HCT116 (cell line): Measurements from ENCODE around the gene KRT7. TPM values are rescaled to one million over a fixed set of nuclear protein-coding genes. Genes with fewer than 3 reads are reported as not detected.

Source experiments
- ATAC-seq: fragments of 200-7000 bp; cut with Tn5 transposase; 2 replicates; pipeline ENCODE4 v1.9.1; 2020; ENCODE audit warnings: mild to moderate bottlenecking, moderate library complexity
- BruUV-seq: library from RNA; stranded (reverse); fragments of 400-500 nt; replicated peaks from 2 replicates; lab custom pipeline; 2021; lab: Mats Ljungman, UMichigan
- CTCF ChIA-PET: fragments of 300-600 bp; sonication (Branson Sonifier 250); formaldehyde crosslinking; loops from one replicate; lab custom pipeline; 2021; ENCODE audit warnings: antibody characterized with exemption; lab: Charles Lee
- POLR2A ChIA-PET: fragments of 300-600, 350-600 bp; sonication (Branson Sonifier 250); formaldehyde crosslinking; loops from one replicate; lab custom pipeline; 2021; ENCODE audit warnings: antibody characterized with exemption; lab: Charles Lee
- RAD21 ChIA-PET, 2 experiments: fragments of 300-600 bp; sonication (Branson Sonifier 250); formaldehyde crosslinking; loops; one replicate each; lab custom pipeline; 2023; ENCODE audit warnings: low total read pairs in 2 of 2; ENCODE audit not compliant: uncharacterized antibody in 2 of 2, unreplicated experiment in 2 of 2, low non-redundant PET in 1 of 2; lab: Charles Lee
- DNase-seq: peaks from one replicate; pipeline ENCODE4 v3.0.0-alpha.2; 2010; ENCODE audit warnings: low read depth, low spot score
- H2AFZ ChIP-seq: fragments of 200-600 bp; shearing (Covaris generic), sonication (generic); 2 replicates; pipeline ENCODE4 v1.6.1; 2017; ENCODE audit warnings: low read depth, mixed run types, mixed read lengths, antibody characterized with exemption, low read length; ENCODE audit not compliant: poor library complexity, severe bottlenecking
- H3K27ac ChIP-seq: 2 replicates; pipeline ENCODE4 v1.5.1; 2012; ENCODE audit warnings: low read depth, low read length
- H3K27me3 ChIP-seq: fragments of 200-600 bp; sonication (generic); 2 replicates; pipeline ENCODE4 v1.6.1; 2016; ENCODE audit warnings: mixed run types, low read length, mixed read lengths; ENCODE audit not compliant: insufficient read depth
- H3K36me3 ChIP-seq, 2 experiments: fragments of 200-500 bp in 1 of 2; fragments of 200-600 bp in 1 of 2; sonication (Bioruptor generic) in 1 of 2; sonication (generic) in 1 of 2; 2 replicates each; pipeline versions ENCODE4 v1.5.1 to v1.6.1; 2014 to 2016; ENCODE audit warnings: low read length in 2 of 2, inconsistent platforms in 1 of 2, mixed read lengths in 1 of 2, mixed run types in 1 of 2; ENCODE audit not compliant: insufficient read depth in 2 of 2, control insufficient read depth in 1 of 2
- H3K4me1 ChIP-seq, 2 experiments: fragments of 200-600 bp in 1 of 2; sonication (generic) in 1 of 2; 2 replicates each; pipeline versions ENCODE4 v1.5.1 to v1.6.1; 2012 to 2017; ENCODE audit warnings: low read length in 2 of 2, inconsistent platforms in 1 of 2, mild to moderate bottlenecking in 1 of 2, mixed read lengths in 1 of 2, mixed run types in 1 of 2, moderate library complexity in 1 of 2; ENCODE audit not compliant: insufficient read depth in 2 of 2, control insufficient read depth in 1 of 2
- H3K4me2 ChIP-seq: fragments of 200-600 bp; sonication (generic); 2 replicates; pipeline ENCODE4 v1.6.1; 2017; ENCODE audit warnings: mixed run types, low read length, mixed read lengths
- H3K4me3 ChIP-seq, 2 experiments: fragments of 200-600 bp in 1 of 2; sonication (generic) in 1 of 2; replicated peaks in 1 of 2; 2 replicates each; pipeline ENCODE4 v1.5.1; 2011 to 2016; ENCODE audit warnings: low read length in 2 of 2, control low read depth in 1 of 2, low read depth in 1 of 2, mild to moderate bottlenecking in 1 of 2, mixed read lengths in 1 of 2, mixed run types in 1 of 2
- H3K79me2 ChIP-seq: fragments of 200-600 bp; sonication (generic); 2 replicates; pipeline ENCODE4 v1.6.1; 2017; ENCODE audit warnings: mild to moderate bottlenecking, mixed run types, low read length, moderate library complexity, mixed read lengths; ENCODE audit not compliant: insufficient read depth
- H3K9ac ChIP-seq: fragments of 200-600 bp; sonication (generic); 2 replicates; pipeline ENCODE4 v1.6.1; 2016; ENCODE audit warnings: low read length, mixed read lengths
- H3K9me2 ChIP-seq: fragments of 200-600 bp; sonication (generic), shearing (Covaris generic); 2 replicates; pipeline ENCODE4 v1.6.1; 2017; ENCODE audit warnings: mixed run types, mild to moderate bottlenecking, moderate library complexity; ENCODE audit not compliant: insufficient read depth
- H3K9me3 ChIP-seq, 2 experiments: fragments of 200-500 bp in 1 of 2; fragments of 200-600 bp in 1 of 2; sonication (Bioruptor generic) in 1 of 2; sonication (generic) in 1 of 2; 2 replicates each; pipeline ENCODE4 v1.6.1; 2014 to 2017; ENCODE audit warnings: low read length in 2 of 2, mixed read lengths in 2 of 2, inconsistent platforms in 1 of 2, low read depth in 1 of 2, mild to moderate bottlenecking in 1 of 2, mixed run types in 1 of 2, moderate library complexity in 1 of 2; ENCODE audit not compliant: control insufficient read depth in 1 of 2, insufficient read depth in 1 of 2
- H4K20me1 ChIP-seq: fragments of 200-600 bp; sonication (generic), shearing (Covaris generic); 2 replicates; pipeline ENCODE4 v1.6.1; 2017; ENCODE audit warnings: mixed run types, mild to moderate bottlenecking, moderate library complexity; ENCODE audit not compliant: insufficient read depth
- CBX3 ChIP-seq: IDR thresholded peaks from 2 replicates; pipeline ENCODE4 v1.6.1; 2012; ENCODE audit warnings: low read depth
- CEBPB ChIP-seq: IDR thresholded peaks from 2 replicates; pipeline ENCODE4 v1.6.1; 2012; ENCODE audit warnings: low read depth
- EGR1 ChIP-seq: IDR thresholded peaks from 2 replicates; pipeline ENCODE4 v1.6.1; 2012; ENCODE audit warnings: low read depth
- EZH2phosphoT487 ChIP-seq: fragments of 200-600 bp; IDR thresholded peaks from 2 replicates; pipeline ENCODE4 v1.6.1; 2018; ENCODE audit warnings: antibody characterized with exemption, borderline replicate concordance
- MAX ChIP-seq: IDR thresholded peaks from 2 replicates; pipeline ENCODE4 v1.6.1; 2012
- REST ChIP-seq: IDR thresholded peaks from 2 replicates; pipeline ENCODE4 v1.6.1; 2012; ENCODE audit warnings: low read depth
- SIN3A ChIP-seq: IDR thresholded peaks from 2 replicates; pipeline ENCODE4 v1.6.1; 2012; ENCODE audit warnings: low read depth
- SRF ChIP-seq: IDR thresholded peaks from 2 replicates; pipeline ENCODE4 v1.6.1; 2012; ENCODE audit warnings: low read depth
- TCF7L2 ChIP-seq: IDR thresholded peaks from 2 replicates; pipeline ENCODE4 v1.7.0; 2011; ENCODE audit warnings: borderline replicate concordance, inconsistent platforms; ENCODE audit not compliant: insufficient read depth, insufficient read length; ENCODE audit errors: extremely low read depth
- ZBTB33 ChIP-seq: IDR thresholded peaks from 2 replicates; pipeline ENCODE4 v1.6.1; 2011; ENCODE audit warnings: mild to moderate bottlenecking, low read length, moderate library complexity; ENCODE audit not compliant: insufficient replicate concordance; ENCODE audit errors: extremely low read depth
- ZNF274 ChIP-seq: fragments of 200-500 bp; sonication (Bioruptor generic); IDR thresholded peaks from 2 replicates; pipeline ENCODE4 v1.6.1; 2014; ENCODE audit warnings: mild to moderate bottlenecking, low read depth, low read length, inconsistent platforms
- intact Hi-C: fragments of 100-400 bp; cut with micrococcal nuclease; formaldehyde crosslinking; loops from 2 replicates; pipeline ENCODE4 v1.10.0; 2022
- total RNA-seq: library from RNA; stranded (reverse); gene quantifications from one replicate; pipeline ENCODE4 v1.2.1, GENCODE V29; 2021; ENCODE audit not compliant: unreplicated experiment

The KRT7 gene
- total RNA-seq, 1 experiment from 2014 or later = 72.6 TPM

GRCh38 chr12:52245259-52245961 is 12.4 kb downstream of the KRT7 start:
- Histone ChIP-seq H3K36me3 (no peaks in the 10 kb centered on the region), H3K4me1 (peaks cover 66 to 87% of the 10 kb centered on the region in 2 experiments), H4K20me1 (no peaks in the 10 kb centered on the region), H3K9ac (peak overlapping the region; percentile 44; the same call in 1 of the 2 replicates), H3K4me2 (peak overlapping the region; percentile 88; the same call in 1 of the 2 replicates), H3K9me2 (no peaks in the 10 kb centered on the region), H3K27me3 (no peaks in the 10 kb centered on the region), H3K4me3 (no peak overlapping the region), H3K79me2 (no peaks in the 10 kb centered on the region), H3K27ac (no peak overlapping the region; the same call in 1 of the 2 replicates), H3K9me3 (no peaks in the 10 kb centered on the region), H2AFZ (no peak overlapping the region)
- RAD21 ChIA-PET = no interaction called here
- CTCF ChIA-PET = interaction anchor here (1.3 to 3.5 kb wide), 4 partner anchors 24 to 82 kb away, joined by 4 to 21 read pairs (median 8); no protein-coding TSS in a partner anchor
- DNase-seq (no peak), ATAC-seq (no peak)
- no TSS peak for BruUV-seq
- POLR2A ChIA-PET = interaction anchor here (1.2 to 1.7 kb wide), 2 partner anchors 34 to 98 kb away, joined by 3 to 6 read pairs; no protein-coding TSS in a partner anchor
- TF ChIP-seq TCF7L2 = no peak
- TF ChIP-seq EGR1 = no peak
- no peak for TF ChIP-seq MAX
- no peak for TF ChIP-seq EZH2phosphoT487
- no peak for TF ChIP-seq SIN3A
- intact Hi-C loops = no loop called here

GRCh38 chr12:52245962-52246569 is 13.0 kb downstream of the KRT7 start:
- H3K9me3 ChIP-seq = no peaks in the 10 kb centered on the region
- intact Hi-C loops = no loop called here
- H3K36me3 ChIP-seq = no peaks in the 10 kb centered on the region
- peak overlapping the region; percentile 44 for H3K9ac ChIP-seq
- H3K9me2 ChIP-seq = no peaks in the 10 kb centered on the region
- DNase-seq = no peak
- no peaks in the 10 kb centered on the region for H3K79me2 ChIP-seq
- no TSS peak for BruUV-seq
- H3K4me2 ChIP-seq = peak overlapping the region; percentile 82
- no peaks in the 10 kb centered on the region for H3K27me3 ChIP-seq
- no peak overlapping the region for H3K27ac ChIP-seq
- ATAC-seq = no peak
- ChIA-PET POLR2A (interaction anchor here (1.2 kb wide), 1 partner anchor 34 kb away, joined by 3 read pairs; no protein-coding TSS in a partner anchor), RAD21 (interaction anchor here in 1 of 2 experiments (0.6 kb wide), 1 partner anchor 37 kb away, joined by 6 read pairs; no protein-coding TSS in a partner anchor), CTCF (interaction anchor here (0.8 to 3.5 kb wide), 3 partner anchors 33 to 81 kb away, joined by 3 to 21 read pairs (median 4); no protein-coding TSS in a partner anchor)
- peaks cover 66 to 83% of the 10 kb centered on the region in 2 experiments for H3K4me1 ChIP-seq
- H2AFZ ChIP-seq = no peak overlapping the region
- no peaks in the 10 kb centered on the region for H4K20me1 ChIP-seq
- H3K4me3 ChIP-seq = no peak overlapping the region
- TF ChIP-seq SRF = no peak
- TF ChIP-seq ZBTB33 = no peak
- no peak for TF ChIP-seq REST
- TF ChIP-seq CEBPB = no peak
- no peak for TF ChIP-seq TCF7L2
- no peak for TF ChIP-seq MAX
- TF ChIP-seq CBX3 = no peak
- TF ChIP-seq ZNF274 = no peak
